ENCODE data around the gene PLEKHA7.

PLEKHA7 gene

GRCh38 chr11:16811136-16812020, 202.8 kb downstream of the PLEKHA7 start:
- Histone ChIP-seq H3K9ac (ENCODE audit: low read length in 5 of 5) (peak overlapping the region in 2 of 5 donors; percentile 16 to 58), H3K9me3 (ENCODE audit: control insufficient read depth in 5 of 5, low read length in 5 of 5) (no peaks in the 10 kb centered on the region), H3K36me3 (ENCODE audit: control insufficient read depth in 5 of 5, insufficient read depth in 5 of 5, low read length in 5 of 5) (peaks cover 0 to 6% (median 0%) of the 10 kb centered on the region in 5 donors), H3K27ac (ENCODE audit: low read depth, low read length) (peak overlapping the region; percentile 69), H3K27me3 (ENCODE audit: control insufficient read depth in 5 of 5, insufficient read depth in 4 of 5, low read length in 5 of 5) (no peaks in the 10 kb centered on the region), H3K4me3 (ENCODE audit: low read depth in 1 of 5, low read length in 5 of 5) (no peak overlapping the region), H3K4me1 (ENCODE audit: control insufficient read depth in 5 of 5, insufficient read depth in 5 of 5, low read length in 5 of 5) (peaks cover 19 to 76% (median 58%) of the 10 kb centered on the region in 5 donors)

GRCh38 chr11:16809886-16810668, 204.1 kb downstream of the PLEKHA7 start:
- H3K36me3 ChIP-seq (ENCODE audit: control insufficient read depth in 5 of 5, insufficient read depth in 5 of 5, low read length in 5 of 5) = peaks cover 0 to 4% (median 0%) of the 10 kb centered on the region in 5 donors
- H3K4me3 ChIP-seq (ENCODE audit: low read depth in 1 of 5, low read length in 5 of 5) = no peak overlapping the region
- H3K4me1 ChIP-seq (ENCODE audit: control insufficient read depth in 5 of 5, insufficient read depth in 5 of 5, low read length in 5 of 5) = peaks cover 20 to 77% (median 59%) of the 10 kb centered on the region in 5 donors

GRCh38 chr11:16807306-16807705, 206.9 kb downstream of the PLEKHA7 start:
- peak overlapping the region in 2 of 5 donors; percentile 5 to 72 for H3K9ac ChIP-seq (ENCODE audit: low read length in 5 of 5)
- H3K9me3 ChIP-seq (ENCODE audit: control insufficient read depth in 5 of 5, low read length in 5 of 5) = no peaks in the 10 kb centered on the region
- peak overlapping the region; percentile 83 for H3K27ac ChIP-seq (ENCODE audit: low read depth, low read length)
- H3K4me3 ChIP-seq (ENCODE audit: low read depth in 1 of 5, low read length in 5 of 5) = no peak overlapping the region
- no peaks in the 10 kb centered on the region for H3K36me3 ChIP-seq (ENCODE audit: control insufficient read depth in 5 of 5, insufficient read depth in 5 of 5, low read length in 5 of 5)
- peaks cover 22 to 74% (median 60%) of the 10 kb centered on the region in 5 donors for H3K4me1 ChIP-seq (ENCODE audit: control insufficient read depth in 5 of 5, insufficient read depth in 5 of 5, low read length in 5 of 5)
- no peaks in the 10 kb centered on the region for H3K27me3 ChIP-seq (ENCODE audit: control insufficient read depth in 5 of 5, insufficient read depth in 4 of 5, low read length in 5 of 5)

More at GRCh38 chr11:16809886-16810668, 204.1 kb downstream of the PLEKHA7 start:
- peak overlapping the region in 3 of 5 donors; percentile 5 to 73 (median 20) for H3K9ac ChIP-seq (ENCODE audit: low read length in 5 of 5)
- no peaks in the 10 kb centered on the region for H3K27me3 ChIP-seq (ENCODE audit: control insufficient read depth in 5 of 5, insufficient read depth in 4 of 5, low read length in 5 of 5)
- peak overlapping the region; percentile 69 for H3K27ac ChIP-seq (ENCODE audit: low read depth, low read length)
- H3K9me3 ChIP-seq (ENCODE audit: control insufficient read depth in 5 of 5, low read length in 5 of 5) = no peaks in the 10 kb centered on the region

GRCh38 chr11:16806791-16807190, 207.4 kb downstream of the PLEKHA7 start:
- H3K36me3 ChIP-seq (ENCODE audit: control insufficient read depth in 5 of 5, insufficient read depth in 5 of 5, low read length in 5 of 5) = no peaks in the 10 kb centered on the region
- no peaks in the 10 kb centered on the region for H3K27me3 ChIP-seq (ENCODE audit: control insufficient read depth in 5 of 5, insufficient read depth in 4 of 5, low read length in 5 of 5)
- H3K9me3 ChIP-seq (ENCODE audit: control insufficient read depth in 5 of 5, low read length in 5 of 5) = no peaks in the 10 kb centered on the region
- peak overlapping the region; percentile 83 for H3K27ac ChIP-seq (ENCODE audit: low read depth, low read length)
- peak overlapping the region in 2 of 5 donors; percentile 48 to 72 for H3K9ac ChIP-seq (ENCODE audit: low read length in 5 of 5)
- H3K4me3 ChIP-seq (ENCODE audit: low read depth in 1 of 5, low read length in 5 of 5) = no peak overlapping the region
- H3K4me1 ChIP-seq (ENCODE audit: control insufficient read depth in 5 of 5, insufficient read depth in 5 of 5, low read length in 5 of 5) = peaks cover 22 to 74% (median 60%) of the 10 kb centered on the region in 5 donors

GRCh38 chr11:16805938-16806337, 208.3 kb downstream of the PLEKHA7 start:
- no peaks in the 10 kb centered on the region for H3K27me3 ChIP-seq (ENCODE audit: control insufficient read depth in 5 of 5, insufficient read depth in 4 of 5, low read length in 5 of 5)
- H3K4me1 ChIP-seq (ENCODE audit: control insufficient read depth in 5 of 5, insufficient read depth in 5 of 5, low read length in 5 of 5) = peaks cover 22 to 67% (median 56%) of the 10 kb centered on the region in 5 donors
- H3K9me3 ChIP-seq (ENCODE audit: control insufficient read depth in 5 of 5, low read length in 5 of 5) = no peaks in the 10 kb centered on the region
- peak overlapping the region; percentile 83 for H3K27ac ChIP-seq (ENCODE audit: low read depth, low read length)
- no peak overlapping the region for H3K4me3 ChIP-seq (ENCODE audit: low read depth in 1 of 5, low read length in 5 of 5)
- peak overlapping the region in 2 of 5 donors; percentile 48 to 72 for H3K9ac ChIP-seq (ENCODE audit: low read length in 5 of 5)
- H3K36me3 ChIP-seq (ENCODE audit: control insufficient read depth in 5 of 5, insufficient read depth in 5 of 5, low read length in 5 of 5) = no peaks in the 10 kb centered on the region

- Histone ChIP-seq H3K4me1 (ENCODE audit: control insufficient read depth in 5 of 5, insufficient read depth in 5 of 5, low read length in 5 of 5) (peaks cover 15 to 51% (median 46%) of the 10 kb centered on the region in 5 donors), H3K36me3 (ENCODE audit: control insufficient read depth in 5 of 5, insufficient read depth in 5 of 5, low read length in 5 of 5) (no peaks in the 10 kb centered on the region), H3K9me3 (ENCODE audit: control insufficient read depth in 5 of 5, low read length in 5 of 5) (no peaks in the 10 kb centered on the region), H3K9ac (ENCODE audit: low read length in 5 of 5) (peak overlapping the region in 3 of 5 donors; percentile 21 to 57 (median 22)), H3K27me3 (ENCODE audit: control insufficient read depth in 5 of 5, insufficient read depth in 4 of 5, low read length in 5 of 5) (no peaks in the 10 kb centered on the region), H3K27ac (ENCODE audit: low read depth, low read length) (peak overlapping the region; percentile 83), H3K4me3 (ENCODE audit: low read depth in 1 of 5, low read length in 5 of 5) (peak overlapping the region in 1 of 5 donors; percentile 9)
These were observed 209.9 kb downstream of the PLEKHA7 start for GRCh38 chr11:16804104-16804947.

GRCh38 chr11:16801288-16801980, 212.8 kb downstream of the PLEKHA7 start:
- no peak overlapping the region for H3K4me3 ChIP-seq (ENCODE audit: low read depth in 1 of 5, low read length in 5 of 5)
- H3K4me1 ChIP-seq (ENCODE audit: control insufficient read depth in 5 of 5, insufficient read depth in 5 of 5, low read length in 5 of 5) = peaks cover 8 to 35% (median 28%) of the 10 kb centered on the region in 5 donors
- H3K27me3 ChIP-seq (ENCODE audit: control insufficient read depth in 5 of 5, insufficient read depth in 4 of 5, low read length in 5 of 5) = no peaks in the 10 kb centered on the region
- H3K36me3 ChIP-seq (ENCODE audit: control insufficient read depth in 5 of 5, insufficient read depth in 5 of 5, low read length in 5 of 5) = no peaks in the 10 kb centered on the region
- H3K27ac ChIP-seq (ENCODE audit: low read depth, low read length) = no peak overlapping the region
- H3K9me3 ChIP-seq (ENCODE audit: control insufficient read depth in 5 of 5, low read length in 5 of 5) = no peaks in the 10 kb centered on the region
- H3K9ac ChIP-seq (ENCODE audit: low read length in 5 of 5) = no peak overlapping the region

- Histone ChIP-seq H3K27me3 (ENCODE audit: control insufficient read depth in 5 of 5, insufficient read depth in 4 of 5, low read length in 5 of 5) (no peaks in the 10 kb centered on the region), H3K4me1 (ENCODE audit: control insufficient read depth in 5 of 5, insufficient read depth in 5 of 5, low read length in 5 of 5) (peaks cover 6 to 26% (median 17%) of the 10 kb centered on the region in 5 donors), H3K27ac (ENCODE audit: low read depth, low read length) (no peak overlapping the region), H3K4me3 (ENCODE audit: low read depth in 1 of 5, low read length in 5 of 5) (no peak overlapping the region), H3K9me3 (ENCODE audit: control insufficient read depth in 5 of 5, low read length in 5 of 5) (no peaks in the 10 kb centered on the region), H3K9ac (ENCODE audit: low read length in 5 of 5) (no peak overlapping the region), H3K36me3 (ENCODE audit: control insufficient read depth in 5 of 5, insufficient read depth in 5 of 5, low read length in 5 of 5) (no peaks in the 10 kb centered on the region)
These were observed 213.8 kb downstream of the PLEKHA7 start for GRCh38 chr11:16800382-16800781.

- Histone ChIP-seq H3K4me1 (ENCODE audit: control insufficient read depth in 5 of 5, insufficient read depth in 5 of 5, low read length in 5 of 5) (peaks cover 6 to 22% (median 12%) of the 10 kb centered on the region in 5 donors), H3K27me3 (ENCODE audit: control insufficient read depth in 5 of 5, insufficient read depth in 4 of 5, low read length in 5 of 5) (no peaks in the 10 kb centered on the region), H3K4me3 (ENCODE audit: low read depth in 1 of 5, low read length in 5 of 5) (no peak overlapping the region), H3K9me3 (ENCODE audit: control insufficient read depth in 5 of 5, low read length in 5 of 5) (no peaks in the 10 kb centered on the region), H3K27ac (ENCODE audit: low read depth, low read length) (no peak overlapping the region), H3K36me3 (ENCODE audit: control insufficient read depth in 5 of 5, insufficient read depth in 5 of 5, low read length in 5 of 5) (no peaks in the 10 kb centered on the region), H3K9ac (ENCODE audit: low read length in 5 of 5) (no peak overlapping the region)
These were observed 214.3 kb downstream of the PLEKHA7 start for GRCh38 chr11:16799890-16800289.

All from subcutaneous abdominal adipose tissue (tissue), 5 donors.